Panc1 (cell line): ENCODE measurements around the gene SYCE3. TPM values are rescaled to one million over a fixed set of nuclear protein-coding genes. Genes with fewer than 3 reads are reported as not detected.

Experiments
- ATAC-seq: fragments of 200-7000 bp; cut with Tn5 transposase; 2 replicates; pipeline ENCODE4 v1.9.1; 2020; ENCODE audit warnings: mild to moderate bottlenecking, moderate library complexity
- BruUV-seq: library from RNA; stranded (reverse); fragments of 400-500 nt; replicated peaks from 2 replicates; lab custom pipeline; 2021; lab: Mats Ljungman, UMichigan
- CTCF ChIA-PET: fragments of 300-600 bp; sonication (Branson Sonifier 250); formaldehyde crosslinking; loops from one replicate; lab custom pipeline; 2022; ENCODE audit warnings: antibody characterized with exemption; lab: Charles Lee
- POLR2A ChIA-PET: fragments of 300-600 bp; sonication (Branson Sonifier 250); formaldehyde crosslinking; loops from one replicate; lab custom pipeline; 2022; ENCODE audit warnings: antibody characterized with exemption; lab: Charles Lee
- DNase-seq: peaks from one replicate; pipeline ENCODE4 v3.0.0-alpha.2; 2010; ENCODE audit warnings: low read depth, low spot score
- H3K27ac ChIP-seq: 2 replicates; pipeline ENCODE4 v1.5.1; 2011; ENCODE audit warnings: mild to moderate bottlenecking, low read length, inconsistent platforms
- H3K27me3 ChIP-seq: fragments of 200-500 bp; sonication (Bioruptor generic); 2 replicates; pipeline ENCODE4 v1.6.0; 2014; ENCODE audit warnings: low read length, inconsistent platforms; ENCODE audit not compliant: control insufficient read depth, insufficient read depth
- H3K36me3 ChIP-seq: fragments of 200-500 bp; sonication (Bioruptor generic); 2 replicates; pipeline ENCODE4 v1.5.1; 2014; ENCODE audit warnings: inconsistent platforms, mild to moderate bottlenecking, low read length, moderate library complexity; ENCODE audit not compliant: control insufficient read depth, insufficient read depth
- H3K4me1 ChIP-seq: 2 replicates; pipeline ENCODE4 v1.5.1; 2011; ENCODE audit warnings: inconsistent platforms, mild to moderate bottlenecking, low read length, moderate library complexity; ENCODE audit not compliant: control insufficient read depth, insufficient read depth
- H3K4me3 ChIP-seq, 2 experiments: 2 replicates each; pipeline ENCODE4 v1.5.1; 2011 to 2012; ENCODE audit warnings: low read depth in 2 of 2, low read length in 2 of 2, mild to moderate bottlenecking in 2 of 2, inconsistent platforms in 1 of 2, moderate library complexity in 1 of 2
- H3K9me3 ChIP-seq: fragments of 200-500 bp; sonication (Bioruptor generic); 2 replicates; pipeline ENCODE4 v1.5.1; 2014; ENCODE audit warnings: low read depth, mild to moderate bottlenecking, inconsistent platforms, low read length, moderate library complexity; ENCODE audit not compliant: control insufficient read depth, insufficient read depth
- CTCF ChIP-seq: fragments of 450-650 bp; IDR thresholded peaks from 2 replicates; pipeline ENCODE4 v1.5.1; 2017; ENCODE audit warnings: mild to moderate bottlenecking
- POLR2AphosphoS5 ChIP-seq: IDR thresholded peaks from 2 replicates; pipeline ENCODE4 v1.6.1; 2012; ENCODE audit warnings: mild to moderate bottlenecking, low read depth, low read length, moderate library complexity
- REST ChIP-seq, 2 experiments: IDR thresholded peaks; 2 replicates each; pipeline ENCODE4 v1.6.1; 2011 to 2012; ENCODE audit warnings: low read depth in 2 of 2, control low read depth in 1 of 2, low read length in 1 of 2, mild to moderate bottlenecking in 1 of 2, moderate library complexity in 1 of 2; ENCODE audit not compliant: insufficient read depth in 1 of 2
- SIN3A ChIP-seq: IDR thresholded peaks from 2 replicates; pipeline ENCODE4 v1.6.1; 2012; ENCODE audit warnings: low read depth, mild to moderate bottlenecking, low read length, moderate library complexity, borderline replicate concordance; ENCODE audit not compliant: insufficient read depth
- TCF7L2 ChIP-seq: IDR thresholded peaks from 2 replicates; pipeline ENCODE4 v1.6.1; 2011; ENCODE audit warnings: mild to moderate bottlenecking, low read depth, low read length, inconsistent platforms
- in situ Hi-C: cut with HindIII; loops from 2 replicates; pipeline ENCODE4 v1.10.0; 2016; ENCODE audit warnings: low sequenced_read_pairs, low pct_unique_long_range_greater_than_20kb
- intact Hi-C: fragments of 100-400 bp; cut with micrococcal nuclease; formaldehyde crosslinking; loops from one replicate; pipeline ENCODE4 v1.10.0; 2022; ENCODE audit not compliant: unreplicated experiment
- total RNA-seq: library from RNA; stranded (reverse); gene quantifications from one replicate; pipeline ENCODE4 v1.2.1, GENCODE V29; 2021; ENCODE audit not compliant: unreplicated experiment

SYCE3 gene
- total RNA-seq, 1 experiment from 2014 or later, result not detected

GRCh38 chr22:50531546-50531961 is 31.2 kb downstream of the SYCE3 start:
- no TSS peak for BruUV-seq
- in situ Hi-C loops (no loop called here), intact Hi-C loops (no loop called here)
- Histone ChIP-seq H3K36me3 (no peaks in the 10 kb centered on the region; the same call in 1 of the 2 replicates), H3K27ac (peak overlapping the region; percentile 91), H3K4me1 (peaks cover 7% of the 10 kb centered on the region), H3K27me3 (no peaks in the 10 kb centered on the region), H3K4me3 (peak overlapping the region; percentile 56 to 79), H3K9me3 (no peaks in the 10 kb centered on the region)
- POLR2A ChIA-PET, result interaction anchor here (0.7 kb wide), 1 partner anchor 163 kb away, joined by 15 read pairs; no protein-coding TSS in a partner anchor
- CTCF ChIA-PET, result no interaction called here
- ATAC-seq, result peak; percentile 27
- TF ChIP-seq TCF7L2 (no peak), SIN3A (no peak), POLR2AphosphoS5 (no peak)
- DNase-seq, result no peak

- intact Hi-C loops, result no loop called here
- TSS peak; percentile 71 for BruUV-seq
- POLR2A ChIA-PET, result no interaction called here
- Histone ChIP-seq H3K27me3 (no peaks in the 10 kb centered on the region), H3K36me3 (no peaks in the 10 kb centered on the region; the same call in 1 of the 2 replicates), H3K4me1 (peaks cover 7% of the 10 kb centered on the region), H3K27ac (peak overlapping the region; percentile 91), H3K9me3 (no peaks in the 10 kb centered on the region), H3K4me3 (peak overlapping the region; percentile 56 to 79)
- in situ Hi-C loops, result no loop called here
- TF ChIP-seq TCF7L2, result no peak
- no peak for TF ChIP-seq CTCF
- TF ChIP-seq REST (IDR thresholded peaks at IDR 0.05; ENCODE audit: insufficient read depth in 1 of 2, low read depth in 2 of 2, low read length in 1 of 2), result no peak
- TF ChIP-seq SIN3A, result 0 out of 2 replicates have a peak, but pooled peaks have one; percentile 18
- TF ChIP-seq POLR2AphosphoS5, result peak; percentile 58
- ATAC-seq, result peak; percentile 44
- no peak for DNase-seq
- CTCF ChIA-PET, result no interaction called here
Observed at GRCh38 chr22:50530877-50531545, 31.7 kb downstream of the SYCE3 start.

- Histone ChIP-seq H3K9me3 (no peaks in the 10 kb centered on the region), H3K27me3 (no peaks in the 10 kb centered on the region), H3K36me3 (no peaks in the 10 kb centered on the region; the same call in 1 of the 2 replicates), H3K4me1 (peaks cover 7% of the 10 kb centered on the region), H3K27ac (peak overlapping the region; percentile 91), H3K4me3 (peak overlapping the region; percentile 56 to 79)
- TF ChIP-seq POLR2AphosphoS5, result no peak
- TF ChIP-seq CTCF, result no peak
- no peak for TF ChIP-seq TCF7L2
- TF ChIP-seq REST (IDR thresholded peaks at IDR 0.05; ENCODE audit: insufficient read depth in 1 of 2, low read depth in 2 of 2, low read length in 1 of 2), result no peak
- TF ChIP-seq SIN3A, result no peak
- DNase-seq (no peak), ATAC-seq (no peak)
- CTCF ChIA-PET, result no interaction called here
- in situ Hi-C loops (no loop called here), intact Hi-C loops (no loop called here)
- BruUV-seq, result no TSS peak
- POLR2A ChIA-PET, result no interaction called here
Observed at GRCh38 chr22:50530580-50530876, 32.2 kb downstream of the SYCE3 start.
